Thoracic aorta (tissue), 2 donors: ENCODE results near the gene MGAT5B. TPM values are rescaled to one million over a fixed set of nuclear protein-coding genes. Genes with fewer than 3 reads are reported as not detected.

ENCODE experiments used
- ATAC-seq: fragments of 150-250 bp; one replicate; pipeline ENCODE4 v1.8.0; 2017; ENCODE audit warnings: low read depth; ENCODE audit not compliant: insufficient number of reproducible peaks, low FRiP score
- DNase-seq: peaks from one replicate; pipeline ENCODE4 v3.0.0-alpha.2; 2020; ENCODE audit warnings: low spot score
- H3K27ac ChIP-seq, 2 donors: fragments of 200-600 bp; sonication (generic); 1 replicate in 1 of 2; 2 replicates in 1 of 2; pipeline ENCODE4 v1.5.1; 2016; ENCODE audit warnings: mild to moderate bottlenecking in 2 of 2, moderate library complexity in 2 of 2
- H3K27me3 ChIP-seq: fragments of 200-600 bp; sonication (generic); replicated peaks from 2 replicates; pipeline ENCODE4 v1.6.0; 2016; ENCODE audit warnings: mild to moderate bottlenecking; ENCODE audit not compliant: insufficient read depth
- H3K36me3 ChIP-seq: fragments of 200-600 bp; sonication (generic); one replicate; pipeline ENCODE4 v1.5.1; 2016
- H3K4me1 ChIP-seq, 2 donors: fragments of 200-600 bp; sonication (generic); 1 replicate in 1 of 2; 2 replicates in 1 of 2; pipeline versions ENCODE4 v1.5.1 to v1.6.0; 2016; ENCODE audit warnings: low read depth in 2 of 2, mild to moderate bottlenecking in 1 of 2; ENCODE audit not compliant: control insufficient read depth in 1 of 2
- H3K4me3 ChIP-seq: fragments of 200-600 bp; sonication (generic); 2 replicates; pipeline ENCODE4 v1.5.1; 2016; ENCODE audit warnings: mild to moderate bottlenecking
- H3K9me3 ChIP-seq: fragments of 200-600 bp; sonication (generic); 2 replicates; pipeline ENCODE4 v1.5.1; 2016
- total RNA-seq, 2 donors: library from RNA; depleted of rRNA; stranded (reverse); fragments of >200 nt; gene quantifications; one replicate each; pipeline versions ENCODE4 v1.1.0 to v1.2.3, GENCODE V29; 2016
- TF ChIP-seq, protein P1 (sequence below): fragments of 200-600 bp; sonication (generic); IDR thresholded peaks from one replicate; pipeline ENCODE4 v1.5.1; 2019; ENCODE audit warnings: antibody characterized with exemption

The MGAT5B gene
- total RNA-seq, 2 donors from 2014 or later: 0.14 TPM; not detected in 1

DNA sequence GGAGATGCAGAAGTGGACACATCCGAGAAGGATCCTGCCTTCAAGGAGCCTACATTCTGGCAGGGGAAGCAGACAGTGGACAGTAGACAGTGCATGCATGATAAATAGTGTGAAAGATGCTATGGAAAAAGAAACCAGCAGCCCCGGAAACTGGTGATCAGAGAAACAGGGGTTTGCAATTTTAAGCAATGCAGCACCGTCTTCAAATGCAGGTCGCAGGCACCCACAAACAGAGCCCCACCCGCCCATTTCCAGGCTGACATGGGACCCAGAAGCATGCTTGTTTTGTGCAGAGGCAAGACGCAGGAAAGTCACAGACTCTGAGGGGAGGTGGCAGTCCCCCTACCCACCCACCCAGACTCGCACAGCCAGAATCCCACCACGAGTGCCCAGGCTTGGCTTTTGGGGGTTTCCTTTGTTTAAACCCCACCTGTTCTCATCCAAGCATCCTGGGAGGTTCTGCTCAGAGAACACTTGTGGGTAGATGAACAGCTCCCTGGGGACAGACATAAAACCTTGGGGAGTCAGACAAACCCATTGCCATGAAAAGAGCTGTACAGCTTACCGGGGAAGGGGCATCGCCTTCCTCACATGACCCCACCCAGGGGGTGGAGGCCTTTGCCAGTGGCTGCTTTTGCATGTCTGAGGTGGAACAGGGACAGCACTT is 114.3 kb downstream of the MGAT5B start:
- H3K9me3 ChIP-seq: no peaks in the 10 kb centered on the region
- no peaks in the 10 kb centered on the region for H3K36me3 ChIP-seq
- H3K4me1 ChIP-seq: no peaks in the 10 kb centered on the region
- H3K4me3 ChIP-seq: no peak overlapping the region
- TF ChIP-seq, protein P1, sequence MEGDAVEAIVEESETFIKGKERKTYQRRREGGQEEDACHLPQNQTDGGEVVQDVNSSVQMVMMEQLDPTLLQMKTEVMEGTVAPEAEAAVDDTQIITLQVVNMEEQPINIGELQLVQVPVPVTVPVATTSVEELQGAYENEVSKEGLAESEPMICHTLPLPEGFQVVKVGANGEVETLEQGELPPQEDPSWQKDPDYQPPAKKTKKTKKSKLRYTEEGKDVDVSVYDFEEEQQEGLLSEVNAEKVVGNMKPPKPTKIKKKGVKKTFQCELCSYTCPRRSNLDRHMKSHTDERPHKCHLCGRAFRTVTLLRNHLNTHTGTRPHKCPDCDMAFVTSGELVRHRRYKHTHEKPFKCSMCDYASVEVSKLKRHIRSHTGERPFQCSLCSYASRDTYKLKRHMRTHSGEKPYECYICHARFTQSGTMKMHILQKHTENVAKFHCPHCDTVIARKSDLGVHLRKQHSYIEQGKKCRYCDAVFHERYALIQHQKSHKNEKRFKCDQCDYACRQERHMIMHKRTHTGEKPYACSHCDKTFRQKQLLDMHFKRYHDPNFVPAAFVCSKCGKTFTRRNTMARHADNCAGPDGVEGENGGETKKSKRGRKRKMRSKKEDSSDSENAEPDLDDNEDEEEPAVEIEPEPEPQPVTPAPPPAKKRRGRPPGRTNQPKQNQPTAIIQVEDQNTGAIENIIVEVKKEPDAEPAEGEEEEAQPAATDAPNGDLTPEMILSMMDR: no peak
- DNase-seq: no peak
- H3K27me3 ChIP-seq: no peaks in the 10 kb centered on the region
- no peak overlapping the region for H3K27ac ChIP-seq
- no peak for ATAC-seq

DNA sequence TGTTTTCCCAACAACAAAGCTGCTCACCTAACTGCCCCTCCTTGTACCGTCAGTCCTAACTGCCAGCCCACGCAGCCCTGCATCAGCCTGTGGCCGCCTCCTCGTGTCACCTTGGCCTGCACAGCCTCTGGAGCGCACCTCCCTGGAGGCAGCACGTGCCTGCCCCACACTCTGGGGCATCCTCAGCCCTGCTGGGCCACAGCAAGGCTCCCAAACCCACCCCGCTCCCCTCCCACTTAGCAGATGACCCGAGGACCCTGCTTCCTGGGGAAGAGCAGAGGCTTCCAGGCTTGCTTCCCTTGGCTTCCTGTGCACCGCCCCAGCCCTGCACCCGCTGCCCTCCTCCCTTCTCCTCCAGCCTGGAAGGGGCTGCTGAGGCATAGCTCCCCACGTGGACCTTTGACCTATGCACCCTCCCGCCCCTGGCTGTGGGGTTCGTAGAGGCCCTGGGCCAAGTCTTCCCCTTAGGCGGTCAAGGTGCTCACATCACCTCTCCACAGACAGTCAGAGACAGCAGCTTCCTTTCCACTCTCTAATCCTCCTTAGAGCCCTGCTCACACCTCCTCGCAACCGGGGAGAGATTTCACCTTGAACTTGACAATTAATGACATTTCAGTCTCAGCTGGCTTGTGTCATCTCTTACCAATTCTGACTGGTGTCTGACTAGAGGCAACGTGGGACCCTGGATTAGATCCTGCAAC is 115.0 kb downstream of the MGAT5B start:
- H3K36me3 ChIP-seq: no peaks in the 10 kb centered on the region
- TF ChIP-seq, protein P1: no peak
- no peaks in the 10 kb centered on the region for H3K4me1 ChIP-seq
- H3K9me3 ChIP-seq: no peaks in the 10 kb centered on the region
- ATAC-seq: no peak
- no peak overlapping the region for H3K27ac ChIP-seq
- no peak for DNase-seq
- H3K27me3 ChIP-seq: no peaks in the 10 kb centered on the region
- H3K4me3 ChIP-seq: no peak overlapping the region

DNA sequence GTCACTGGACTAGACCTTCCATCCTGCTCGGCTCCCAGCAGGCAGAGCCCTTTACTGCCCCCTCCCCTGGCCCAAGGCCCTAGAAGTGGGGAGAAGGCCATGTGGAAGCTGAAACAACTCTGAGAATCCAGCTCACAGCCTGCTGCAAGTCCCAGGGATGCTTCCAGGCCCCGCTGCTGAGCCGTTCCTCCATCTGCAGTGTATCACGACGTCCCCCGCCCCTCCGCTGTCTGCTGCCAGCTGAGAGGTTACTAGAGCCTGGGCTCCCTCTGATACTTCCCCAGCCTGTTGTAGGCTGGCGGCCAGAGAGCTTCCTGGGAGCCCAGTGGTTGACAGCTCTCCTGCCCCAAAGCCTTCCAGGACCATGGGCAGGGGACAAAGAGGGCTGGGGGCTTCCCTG is 118.2 kb downstream of the MGAT5B start:
- H3K27me3 ChIP-seq: no peaks in the 10 kb centered on the region
- TF ChIP-seq, protein P1: no peak
- no peak overlapping the region for H3K27ac ChIP-seq
- no peaks in the 10 kb centered on the region for H3K9me3 ChIP-seq
- no peaks in the 10 kb centered on the region for H3K36me3 ChIP-seq
- H3K4me1 ChIP-seq: no peaks in the 10 kb centered on the region
- ATAC-seq: no peak
- H3K4me3 ChIP-seq: no peak overlapping the region
- DNase-seq: no peak

DNA sequence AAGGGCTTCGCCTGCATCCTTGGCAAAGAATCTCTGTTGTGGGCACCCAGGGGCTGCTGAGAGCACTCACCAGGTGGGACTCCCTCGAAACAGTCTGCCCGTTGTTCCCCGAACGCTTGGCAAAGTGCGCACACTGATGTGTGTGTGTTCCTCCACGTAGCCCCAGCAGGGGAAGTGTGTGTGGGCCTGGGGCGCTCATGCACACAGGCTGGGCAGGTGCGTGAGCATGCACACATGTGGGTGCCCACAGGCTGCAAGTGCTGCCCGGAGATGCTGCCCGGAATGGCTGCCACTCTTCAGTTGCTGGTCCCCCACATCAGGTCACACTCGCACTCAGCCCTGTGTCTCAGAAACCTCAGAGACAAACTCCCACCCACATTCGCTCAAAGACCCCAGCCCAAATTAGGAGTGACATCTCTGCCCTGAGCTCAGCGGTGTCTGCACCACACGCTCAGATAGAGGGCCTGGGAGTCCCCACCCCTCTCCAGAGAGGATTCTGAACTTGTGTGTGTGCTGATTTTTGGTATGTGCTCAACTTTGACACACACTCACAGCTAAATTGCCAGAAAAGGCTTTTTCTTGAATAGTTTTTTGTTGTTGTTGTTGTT is 119.4 kb downstream of the MGAT5B start:
- H3K4me1 ChIP-seq: no peaks in the 10 kb centered on the region
- H3K4me3 ChIP-seq: no peak overlapping the region
- TF ChIP-seq, protein P1: no peak
- H3K27me3 ChIP-seq: no peaks in the 10 kb centered on the region
- no peaks in the 10 kb centered on the region for H3K9me3 ChIP-seq
- DNase-seq (no peak), ATAC-seq (no peak)
- H3K36me3 ChIP-seq: no peaks in the 10 kb centered on the region
- no peak overlapping the region for H3K27ac ChIP-seq

DNA sequence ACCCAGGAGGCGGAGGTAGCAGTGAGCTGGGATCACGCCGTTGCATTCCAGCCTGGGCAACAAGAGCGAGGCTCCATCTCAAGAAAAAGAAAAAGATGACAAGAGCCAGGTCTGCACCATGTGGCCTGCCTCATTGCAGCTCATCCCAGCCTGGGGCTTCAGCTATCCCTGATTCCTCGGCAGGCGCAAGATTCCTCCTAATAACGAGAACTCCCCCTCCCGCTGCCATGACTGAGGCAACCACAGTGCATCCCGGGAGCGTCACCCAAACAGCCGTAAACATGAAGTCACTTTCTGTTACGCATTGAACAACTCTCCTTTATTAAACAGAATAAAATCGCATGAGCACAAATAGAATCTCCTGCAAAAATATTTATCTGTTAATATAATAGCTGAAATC is 120.6 kb downstream of the MGAT5B start:
- H3K9me3 ChIP-seq: no peaks in the 10 kb centered on the region
- no peak for ATAC-seq
- no peak for DNase-seq
- H3K4me3 ChIP-seq: no peak overlapping the region
- H3K4me1 ChIP-seq: no peaks in the 10 kb centered on the region
- H3K36me3 ChIP-seq: no peaks in the 10 kb centered on the region
- no peaks in the 10 kb centered on the region for H3K27me3 ChIP-seq
- TF ChIP-seq, protein P1: no peak
- H3K27ac ChIP-seq: no peak overlapping the region
